SHP77 treated with DMSO at 0.1 percent for 48 hours (cell line): ENCODE data around the gene HOMER2.
A peak's percentile ranks its signal among the peaks of the same experiment; 100 is the strongest.
"Not testable (repeated sequence)": the region's sequence is repeated elsewhere in the genome, so short reads cannot be mapped to it uniquely, and the experiment has no call there.

Experiments
- DNase-seq: peaks from one replicate; lab custom pipeline; 2025; lab: John Stamatoyannopoulos, UW

HOMER2 gene

GRCh38 chr15:82952158-82953081 lies at the start of gene HOMER2:
Gene HOMER2 (minus strand): TSS chr15:82952720. CDS start chr15:82952535, 185 bp downstream.
- DNase-seq, result no peak

DNA sequence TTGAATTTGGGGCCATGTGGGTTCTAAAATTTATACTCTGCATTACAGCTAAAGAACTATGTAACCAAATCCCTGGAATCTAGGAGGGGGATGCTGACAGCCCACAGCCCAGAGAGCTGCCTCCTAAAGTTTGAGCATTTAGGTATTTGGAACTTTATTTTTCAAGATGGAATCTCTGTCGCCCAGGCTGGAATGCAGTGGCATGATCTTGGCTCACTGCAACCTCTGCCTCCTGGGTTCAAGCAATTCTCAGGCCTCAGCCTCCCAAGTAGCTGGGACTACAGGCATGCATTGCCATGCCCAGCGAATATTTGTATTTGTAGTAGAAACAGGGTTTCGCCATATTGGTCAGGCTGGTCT lies 48.1 kb upstream of the HOMER2 start:
- not testable (repeated sequence) for DNase-seq

DNA sequence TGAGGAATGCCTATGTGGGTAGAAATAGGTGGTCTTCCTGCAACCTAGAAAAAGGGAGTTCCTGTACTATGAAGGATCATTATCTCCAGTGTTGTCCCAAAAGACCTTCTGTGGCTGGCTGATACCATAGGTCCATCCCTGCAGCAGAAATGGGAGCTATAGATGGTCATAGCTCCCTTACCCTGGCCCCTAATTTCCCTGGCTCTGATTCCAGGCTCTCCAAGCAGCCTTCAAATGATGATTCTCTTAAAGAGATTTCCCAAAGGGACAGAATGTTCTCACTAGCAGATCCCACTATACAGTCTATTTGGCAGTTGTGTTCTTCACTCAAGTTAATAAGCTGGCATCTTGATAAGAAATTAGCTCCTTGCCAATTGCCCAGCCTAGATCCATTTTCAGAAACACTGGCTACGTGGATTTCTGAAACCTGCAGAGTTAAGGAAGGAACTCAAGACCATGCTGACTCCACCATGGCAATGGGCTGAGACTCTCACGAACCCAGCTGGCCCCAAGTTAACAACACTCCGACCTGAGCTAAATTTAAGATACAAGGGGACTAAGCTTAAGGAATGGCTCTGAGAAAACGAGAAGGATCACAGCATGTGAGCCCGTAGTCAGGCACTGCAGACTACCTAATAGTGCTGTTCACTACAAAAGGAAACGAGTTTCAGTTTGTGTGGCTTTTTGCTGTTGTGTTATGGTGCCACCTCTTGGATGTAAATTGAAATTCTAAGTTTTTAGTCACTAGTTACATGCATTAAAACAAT lies 47.6 kb upstream of the HOMER2 start:
- peak; percentile 21 for DNase-seq

- no peak for DNase-seq
Measured at GRCh38 chr15:82999426-82999825, 46.9 kb upstream of the HOMER2 start.

- DNase-seq, result no peak
Measured at GRCh38 chr15:82995938-82996337, 43.4 kb upstream of the HOMER2 start.

GRCh38 chr15:82995076-82995475 lies 42.6 kb upstream of the HOMER2 start:
- no peak for DNase-seq

GRCh38 chr15:82993144-82993543 lies 40.6 kb upstream of the HOMER2 start:
- DNase-seq, result no peak

GRCh38 chr15:82992436-82992998 lies 40.0 kb upstream of the HOMER2 start:
- no peak for DNase-seq

GRCh38 chr15:82986442-82986780 lies 33.9 kb upstream of the HOMER2 start:
- no peak for DNase-seq

DNA sequence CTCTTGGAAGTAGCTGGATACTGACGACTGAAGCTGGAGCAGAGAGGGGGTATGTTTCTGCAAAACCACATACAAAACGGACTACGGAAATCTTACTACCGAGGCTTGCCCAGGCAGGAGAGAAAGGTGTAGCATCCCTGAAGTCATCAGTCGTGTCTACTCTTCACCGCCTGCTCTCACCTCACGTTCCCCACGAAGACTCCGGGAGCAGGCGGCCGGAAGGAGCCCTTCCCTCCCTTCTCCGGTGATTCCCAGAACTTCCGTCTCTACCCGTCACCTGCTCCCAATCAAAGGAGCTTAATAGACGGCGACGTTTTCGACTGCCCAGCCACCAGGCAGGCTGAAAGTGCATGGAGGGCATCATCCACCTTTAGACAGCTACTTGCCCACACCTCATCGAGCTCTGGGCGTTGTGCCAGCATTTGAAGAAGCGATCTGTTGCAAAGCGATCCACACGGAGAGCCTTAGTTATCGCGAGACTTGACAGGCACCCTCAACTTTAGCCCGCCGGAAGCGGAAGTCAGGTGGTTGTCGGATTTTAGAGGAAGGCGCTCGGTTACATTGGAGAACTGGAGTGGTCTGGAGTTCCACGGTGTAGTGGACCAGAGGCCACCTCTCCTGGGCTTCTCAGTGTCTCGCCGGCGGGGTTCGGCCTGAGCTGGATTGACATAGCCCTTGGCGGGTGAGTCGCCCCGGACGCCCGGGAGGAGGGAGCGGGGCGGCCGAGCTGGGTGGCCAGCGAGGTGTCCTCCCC lies 33.3 kb upstream of the HOMER2 start, which contains the start of gene RAMAC:
Gene RAMAC, plus strand, starts transcription at position 523 of the 754 bp plus-strand sequence. CDS start 2,809 bp downstream, outside the sequence.
- peak; percentile 87 for DNase-seq

GRCh38 chr15:82980981-82981380 lies 28.5 kb upstream of the HOMER2 start:
- DNase-seq, result no peak

GRCh38 chr15:82979726-82980125 lies 27.2 kb upstream of the HOMER2 start:
- DNase-seq, result no peak

DNA sequence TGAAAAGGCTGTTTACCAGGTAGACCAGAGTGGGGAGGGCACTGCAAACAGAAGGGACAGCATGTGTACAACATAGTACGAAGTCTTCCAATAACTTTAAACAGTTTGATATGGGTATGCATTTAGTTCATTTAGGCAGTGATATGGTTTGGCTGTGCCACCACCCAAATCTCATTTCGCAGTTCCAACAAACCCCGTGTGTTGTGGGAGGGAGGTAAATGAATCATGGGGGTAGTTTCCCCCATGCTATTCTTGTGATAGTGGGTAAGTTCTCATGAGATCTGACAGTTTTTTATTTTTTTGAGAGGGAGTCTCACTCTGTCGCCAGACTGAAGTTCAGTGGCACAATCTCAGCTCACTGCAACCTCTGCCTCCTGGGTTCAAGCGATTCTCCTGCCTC lies 25.9 kb upstream of the HOMER2 start:
- DNase-seq, result no peak

- no peak for DNase-seq
Measured at GRCh38 chr15:82977076-82977475, 24.6 kb upstream of the HOMER2 start.

DNA sequence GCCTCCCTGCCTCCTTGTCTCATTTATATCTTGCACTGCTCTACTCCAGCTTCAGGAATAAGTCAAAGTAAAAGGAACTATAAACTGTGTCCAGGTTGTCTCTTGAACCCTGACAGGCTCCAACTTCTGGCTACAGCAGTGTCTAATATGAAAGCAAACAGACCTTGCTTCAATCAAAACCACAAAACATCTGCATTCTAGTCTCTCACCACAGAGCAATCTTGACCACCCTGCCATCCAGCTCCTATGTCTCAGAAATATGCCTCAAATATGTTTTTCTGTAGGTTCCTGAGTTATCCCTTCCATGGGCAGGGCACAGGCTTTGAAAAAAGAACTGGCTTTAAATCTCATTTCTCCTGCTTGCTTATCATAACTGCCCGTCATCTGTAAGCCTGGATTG lies 20.5 kb upstream of the HOMER2 start:
- no peak for DNase-seq

- no peak for DNase-seq
Measured at GRCh38 chr15:82971218-82971984, 18.9 kb upstream of the HOMER2 start.

GRCh38 chr15:82970696-82971095 lies 18.2 kb upstream of the HOMER2 start:
- DNase-seq, result no peak

GRCh38 chr15:82970078-82970686 lies 17.7 kb upstream of the HOMER2 start:
- no peak for DNase-seq

DNA sequence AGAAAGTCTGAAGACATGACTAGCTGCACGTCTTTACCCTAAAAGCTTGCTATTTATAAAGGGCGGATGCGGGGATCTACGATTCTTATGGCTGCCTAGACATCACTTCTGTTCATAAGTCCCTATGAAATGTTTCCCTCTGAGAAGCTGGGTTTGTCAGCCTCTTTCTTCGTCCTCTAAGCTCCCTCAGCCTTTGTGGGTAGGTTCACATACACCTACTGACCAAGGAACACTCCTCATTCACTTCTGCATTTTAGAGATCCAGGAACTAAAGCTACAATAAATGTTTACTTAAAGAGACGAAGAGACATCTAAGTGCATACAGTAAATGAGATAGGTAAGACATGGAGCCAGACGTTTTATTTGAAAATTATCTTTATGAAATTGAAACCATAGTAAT lies 16.8 kb upstream of the HOMER2 start:
- no peak for DNase-seq

- no peak for DNase-seq
Measured at GRCh38 chr15:82968066-82968465, 15.5 kb upstream of the HOMER2 start.

DNA sequence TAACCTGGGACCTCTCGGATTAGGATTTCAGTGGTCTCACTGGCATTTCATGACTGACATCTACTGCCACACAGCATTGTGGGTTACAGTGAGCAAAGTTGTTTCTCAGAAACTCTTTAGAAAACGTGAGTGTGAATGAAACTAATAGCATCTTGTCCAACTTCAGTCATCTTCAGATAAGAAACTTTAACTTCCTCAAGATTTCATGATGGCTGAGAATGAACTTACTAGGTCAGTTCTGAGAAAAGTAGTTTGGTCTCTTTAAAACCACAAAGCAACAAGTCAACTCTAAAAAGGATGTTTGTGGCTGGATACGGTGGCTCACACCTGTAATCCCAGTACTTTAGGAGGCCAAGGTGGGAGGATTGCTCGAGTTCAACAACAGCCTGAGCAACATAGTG lies 14.2 kb upstream of the HOMER2 start:
- DNase-seq, result no peak
